ENCODE measurements around the gene TGM3.

The TGM3 gene

GRCh38 chr20:2292416-2293110 is 3.2 kb upstream of the TGM3 start:
- POLR2A ChIA-PET = no interaction called here
- TF ChIP-seq ZNF391 (tag by site-specific recombination; IDR thresholded peaks at IDR 0.05; ENCODE audit: borderline replicate concordance, low read depth) = no peak
- TF ChIP-seq ZNF624 (tag by site-specific recombination; IDR thresholded peaks at IDR 0.05) = no peak
- no peak overlapping the region for H3K4me3 ChIP-seq (ENCODE audit: low read depth, low read length)
- CTCF ChIA-PET = no interaction called here
- H3K4me1 ChIP-seq (ENCODE audit: control insufficient read depth, insufficient read depth, low read length) = peaks cover 5% of the 10 kb centered on the region; the same call in 1 of the 2 replicates
- H3K27ac ChIP-seq (ENCODE audit: extremely low read depth, low read depth, low read length) = no peak overlapping the region
- H3K9me3 ChIP-seq (ENCODE audit: control insufficient read depth, insufficient read depth, low read depth, low read length) = no peaks in the 10 kb centered on the region
- no peaks in the 10 kb centered on the region for H3K36me3 ChIP-seq (ENCODE audit: control insufficient read depth in 2 of 2, insufficient read depth in 1 of 2, low read length in 2 of 2)

DNA sequence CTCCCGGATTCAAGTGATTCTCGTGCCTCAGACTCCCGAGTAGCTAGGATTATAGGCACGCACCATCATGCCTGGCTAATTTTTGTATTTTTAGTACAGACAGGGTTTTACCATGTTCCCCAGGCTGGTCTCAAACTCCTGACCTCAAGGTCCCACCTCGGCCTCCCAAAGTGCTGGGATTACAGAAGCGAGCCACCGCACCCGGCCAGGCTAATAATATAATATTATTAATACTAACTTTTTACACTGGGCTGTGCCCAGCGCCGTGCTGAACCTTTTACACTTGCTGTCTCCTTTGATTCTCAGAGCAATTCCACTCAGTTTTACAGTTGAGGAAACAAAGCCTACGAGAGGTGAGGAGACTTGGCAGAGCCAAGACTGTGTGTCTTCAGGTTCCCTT is 2.3 kb upstream of the TGM3 start:
- ChIA-PET POLR2A (no interaction called here), CTCF (interaction anchor here (0.6 to 0.7 kb wide), 2 partner anchors 51 to 328 kb away, joined by 3 read pairs; no protein-coding TSS in a partner anchor)
- H3K4me1 ChIP-seq (ENCODE audit: control insufficient read depth, insufficient read depth, low read length) = peaks cover 5% of the 10 kb centered on the region; the same call in 1 of the 2 replicates
- H3K4me3 ChIP-seq (ENCODE audit: low read depth, low read length) = no peak overlapping the region
- no peak overlapping the region for H3K27ac ChIP-seq (ENCODE audit: extremely low read depth, low read depth, low read length)
- H3K36me3 ChIP-seq (ENCODE audit: control insufficient read depth in 2 of 2, insufficient read depth in 1 of 2, low read length in 2 of 2) = no peaks in the 10 kb centered on the region
- no peaks in the 10 kb centered on the region for H3K9me3 ChIP-seq (ENCODE audit: control insufficient read depth, insufficient read depth, low read depth, low read length)
- no peak for TF ChIP-seq ZNF548 (tag by site-specific recombination; IDR thresholded peaks at IDR 0.05)
- no peak for TF ChIP-seq ZNF707 (tag by site-specific recombination; IDR thresholded peaks at IDR 0.05)
- no peak for TF ChIP-seq ZNF335 (tag by site-specific recombination; conservative IDR thresholded peaks at IDR 0.05)
- no peak for TF ChIP-seq PRDM10 (tag by site-specific recombination; IDR thresholded peaks at IDR 0.05)
- TF ChIP-seq IKZF3 (tag by site-specific recombination; IDR thresholded peaks at IDR 0.05) = no peak
- TF ChIP-seq, protein P1, sequence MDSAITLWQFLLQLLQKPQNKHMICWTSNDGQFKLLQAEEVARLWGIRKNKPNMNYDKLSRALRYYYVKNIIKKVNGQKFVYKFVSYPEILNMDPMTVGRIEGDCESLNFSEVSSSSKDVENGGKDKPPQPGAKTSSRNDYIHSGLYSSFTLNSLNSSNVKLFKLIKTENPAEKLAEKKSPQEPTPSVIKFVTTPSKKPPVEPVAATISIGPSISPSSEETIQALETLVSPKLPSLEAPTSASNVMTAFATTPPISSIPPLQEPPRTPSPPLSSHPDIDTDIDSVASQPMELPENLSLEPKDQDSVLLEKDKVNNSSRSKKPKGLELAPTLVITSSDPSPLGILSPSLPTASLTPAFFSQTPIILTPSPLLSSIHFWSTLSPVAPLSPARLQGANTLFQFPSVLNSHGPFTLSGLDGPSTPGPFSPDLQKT (IDR thresholded peaks at IDR 0.05; ENCODE audit: borderline replicate concordance, low read depth, low read length) = no peak
- TF ChIP-seq ZFP3 (tag by site-specific recombination; IDR thresholded peaks at IDR 0.05; ENCODE audit: low read depth) = no peak
- no peak for TF ChIP-seq ZNF169 (tag by site-specific recombination; IDR thresholded peaks at IDR 0.05)

DNA sequence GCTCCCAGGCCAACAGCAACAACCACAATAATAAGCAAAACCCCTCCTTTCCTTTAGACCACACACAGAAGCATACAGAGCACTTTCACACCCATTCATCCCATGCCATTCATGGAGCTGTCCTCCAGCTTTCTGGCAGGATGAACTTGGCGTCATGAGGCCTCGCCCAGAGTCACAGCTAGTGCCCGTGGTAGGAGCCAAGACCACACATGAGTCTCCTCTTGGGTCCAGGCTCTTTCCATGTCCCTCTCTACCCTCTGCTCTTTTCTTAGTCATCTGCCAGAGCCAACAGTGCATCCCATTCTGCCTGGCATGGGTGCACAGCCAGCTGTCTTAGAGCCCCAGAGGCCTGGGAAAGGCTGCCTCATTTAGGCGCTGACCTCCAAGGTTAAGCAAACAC is 1.8 kb upstream of the TGM3 start:
- no peak overlapping the region for H3K4me3 ChIP-seq (ENCODE audit: low read depth, low read length)
- no peaks in the 10 kb centered on the region for H3K36me3 ChIP-seq (ENCODE audit: control insufficient read depth in 2 of 2, insufficient read depth in 1 of 2, low read length in 2 of 2)
- POLR2A ChIA-PET = no interaction called here
- CTCF ChIA-PET = interaction anchor here (0.6 to 0.7 kb wide), 2 partner anchors 51 to 329 kb away, joined by 3 read pairs; no protein-coding TSS in a partner anchor
- peaks cover 5% of the 10 kb centered on the region; the same call in 1 of the 2 replicates for H3K4me1 ChIP-seq (ENCODE audit: control insufficient read depth, insufficient read depth, low read length)
- no peaks in the 10 kb centered on the region for H3K9me3 ChIP-seq (ENCODE audit: control insufficient read depth, insufficient read depth, low read depth, low read length)
- no peak overlapping the region for H3K27ac ChIP-seq (ENCODE audit: extremely low read depth, low read depth, low read length)
- TF ChIP-seq ZNF248 (tag by site-specific recombination; IDR thresholded peaks at IDR 0.05) (no peak), ZSCAN16 (tag by site-specific recombination; IDR thresholded peaks at IDR 0.05) (no peak), SCRT2 (tag by site-specific recombination; IDR thresholded peaks at IDR 0.05) (no peak), ZNF280D (tag by site-specific recombination; IDR thresholded peaks at IDR 0.05) (no peak), MZF1 (tag by site-specific recombination; IDR thresholded peaks at IDR 0.05; ENCODE audit: borderline replicate concordance) (no peak), GLI4 (tag by site-specific recombination; IDR thresholded peaks at IDR 0.05) (no peak), SALL2 (tag by site-specific recombination; IDR thresholded peaks at IDR 0.05; ENCODE audit: borderline replicate concordance) (no peak), ZNF530 (tag by site-specific recombination; IDR thresholded peaks at IDR 0.05; ENCODE audit: low read depth) (no peak), ZNF174 (tag by site-specific recombination; IDR thresholded peaks at IDR 0.05) (no peak), ZNF677 (tag by site-specific recombination; IDR thresholded peaks at IDR 0.05) (no peak), ZNF521 (tag by site-specific recombination; IDR thresholded peaks at IDR 0.05) (no peak)
- TF ChIP-seq, protein P2, sequence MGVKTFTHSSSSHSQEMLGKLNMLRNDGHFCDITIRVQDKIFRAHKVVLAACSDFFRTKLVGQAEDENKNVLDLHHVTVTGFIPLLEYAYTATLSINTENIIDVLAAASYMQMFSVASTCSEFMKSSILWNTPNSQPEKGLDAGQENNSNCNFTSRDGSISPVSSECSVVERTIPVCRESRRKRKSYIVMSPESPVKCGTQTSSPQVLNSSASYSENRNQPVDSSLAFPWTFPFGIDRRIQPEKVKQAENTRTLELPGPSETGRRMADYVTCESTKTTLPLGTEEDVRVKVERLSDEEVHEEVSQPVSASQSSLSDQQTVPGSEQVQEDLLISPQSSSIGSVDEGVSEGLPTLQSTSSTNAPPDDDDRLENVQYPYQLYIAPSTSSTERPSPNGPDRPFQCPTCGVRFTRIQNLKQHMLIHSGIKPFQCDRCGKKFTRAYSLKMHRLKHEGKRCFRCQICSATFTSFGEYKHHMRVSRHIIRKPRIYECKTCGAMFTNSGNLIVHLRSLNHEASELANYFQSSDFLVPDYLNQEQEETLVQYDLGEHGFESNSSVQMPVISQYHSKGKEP (tag by site-specific recombination; IDR thresholded peaks at IDR 0.05) = no peak

Measured in HEK293 (cell line).